ENCODE data around the gene AXIN1. TPM values are rescaled to one million over a fixed set of nuclear protein-coding genes. Genes with fewer than 3 reads are reported as not detected.
A peak's percentile ranks its signal among the peaks of the same experiment; 100 is the strongest.
"Not testable (repeated sequence)": the region's sequence is repeated elsewhere in the genome, so short reads cannot be mapped to it uniquely, and the experiment has no call there.

The AXIN1 gene
- total and polyA plus RNA-seq, 9 of the 15 experiments (the other 6 are each of a cell fraction or from before 2014, with no cell fraction given): 0.42 to 58.0 (median 25.9) TPM

DNA sequence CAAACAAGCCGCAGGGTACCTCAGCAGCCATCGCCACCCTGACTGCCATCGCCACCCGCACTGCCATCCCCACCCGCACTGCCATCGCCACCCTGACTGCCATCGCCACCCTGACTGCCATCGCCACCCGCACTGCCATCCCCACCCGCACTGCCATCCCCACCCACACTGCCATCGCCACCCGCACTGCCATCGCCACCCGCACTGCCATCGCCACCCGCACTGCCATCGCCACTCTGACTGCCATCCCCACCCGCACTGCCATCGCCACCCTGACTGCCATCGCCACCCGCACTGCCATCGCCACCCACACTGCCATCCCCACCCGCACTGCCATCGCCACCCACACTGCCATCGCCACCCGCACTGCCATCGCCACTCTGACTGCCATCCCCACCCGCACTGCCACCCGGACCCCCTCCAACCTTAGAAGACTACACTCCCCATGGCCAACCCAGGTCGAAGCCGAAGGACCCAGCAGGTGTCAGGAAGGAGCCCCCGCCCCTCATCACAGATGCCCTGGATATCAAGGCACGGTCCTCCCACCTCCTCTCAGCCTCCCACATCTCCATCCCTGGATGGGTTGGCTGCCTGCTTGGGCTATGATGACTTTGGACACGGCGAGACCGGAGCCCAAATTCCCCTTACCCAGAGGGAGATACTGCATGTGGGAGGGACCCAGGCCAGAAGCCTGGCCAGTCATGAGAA, 25.7 kb upstream of the AXIN1 start:
- H3K27ac ChIP-seq (ENCODE audit: extremely low read depth, low read depth, low read length); H3K27me3 ChIP-seq (ENCODE audit: control insufficient read depth in 2 of 2, insufficient read depth in 2 of 2, low read length in 2 of 2); H2AFZ ChIP-seq (ENCODE audit: low read depth, low read length); H3K4me2 ChIP-seq (ENCODE audit: insufficient read depth, low read length); H3K9me1 ChIP-seq (ENCODE audit: control insufficient read depth, insufficient read depth, low read length); H3K9ac ChIP-seq (ENCODE audit: insufficient read depth in 1 of 2, low read depth in 2 of 2, low read length in 2 of 2); ATAC-seq; intact Hi-C loops (cut with micrococcal nuclease); POLR2A ChIA-PET; H3K4me3 ChIP-seq; H3K9me3 ChIP-seq (replicated peaks; ENCODE audit: control insufficient read depth, insufficient read depth, low read depth, low read length); in situ Hi-C loops (cut with MboI); FAIRE-seq; DNase-seq (ENCODE audit: extremely low read depth in 1 of 4, low spot score in 3 of 4); CTCF ChIA-PET (ENCODE audit: low intra/inter-chr PET ratio); BruUV-seq (replicated peaks); H4K20me1 ChIP-seq (replicated peaks; ENCODE audit: control insufficient read depth, insufficient read depth, low read length): not testable (repeated sequence)
- 89% methylated on average over 27 of the region's 36 CpGs for WGBS (ENCODE audit: insufficient coverage, low coverage, missing lambda C conversion rate)
- TF ChIP-seq RBFOX2 (IDR thresholded peaks at IDR 0.05; ENCODE audit: low read depth, low read length) (peak; percentile 45), HNRNPL (IDR thresholded peaks at IDR 0.05; ENCODE audit: low read depth, low read length) (peak; percentile 85; the same call in 1 of the 2 replicates)
- peaks cover 33% of the 10 kb centered on the region for H3K79me2 ChIP-seq (ENCODE audit: control insufficient read depth, insufficient read depth, low read length)
- H3K4me1 ChIP-seq (replicated peaks in 1 of 2; ENCODE audit: control insufficient read depth in 2 of 2, insufficient read depth in 2 of 2, low read length in 2 of 2): peaks cover 0 to 60% of the 10 kb centered on the region in 2 experiments; a peak in 3 of 5 replicates
- H3K36me3 ChIP-seq (ENCODE audit: control insufficient read depth, insufficient read depth, low read length): peaks cover 42% of the 10 kb centered on the region; the same call in 2 of the 3 replicates

DNA sequence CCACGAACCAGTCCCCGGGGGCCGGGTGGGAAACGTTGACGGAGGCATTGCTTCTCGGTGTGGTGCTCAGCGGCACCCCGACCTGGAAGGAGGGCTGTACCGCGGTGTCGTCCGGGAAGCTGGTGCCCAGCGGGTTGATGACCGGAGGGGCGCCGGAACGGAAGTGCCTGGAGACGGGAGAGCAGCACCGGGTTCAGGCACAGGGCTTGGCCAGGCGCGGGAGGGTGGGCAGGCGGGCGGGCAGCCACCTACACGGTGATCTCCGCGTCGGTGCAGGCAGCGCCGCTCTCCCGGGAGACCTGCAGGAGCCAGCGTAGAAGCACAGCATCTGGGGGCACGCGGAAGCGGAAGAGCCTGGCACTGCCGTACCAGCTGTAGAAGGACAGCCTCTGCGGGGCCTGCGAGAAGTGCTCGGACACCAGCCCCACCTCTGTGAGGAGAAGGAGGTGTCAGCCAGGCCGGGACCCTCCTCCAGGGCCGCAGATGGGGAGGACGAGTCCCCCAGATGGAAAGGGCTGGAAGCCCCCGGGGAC, 25.0 kb upstream of the AXIN1 start:
- Histone ChIP-seq H3K4me3 (no peak overlapping the region), H3K9ac (ENCODE audit: insufficient read depth in 1 of 2, low read depth in 2 of 2, low read length in 2 of 2) (no peak overlapping the region; a peak in 1 of 4 replicates), H3K27ac (ENCODE audit: extremely low read depth, low read depth, low read length) (no peak overlapping the region), H3K9me1 (ENCODE audit: control insufficient read depth, insufficient read depth, low read length) (no peaks in the 10 kb centered on the region), H3K4me1 (replicated peaks in 1 of 2; ENCODE audit: control insufficient read depth in 2 of 2, insufficient read depth in 2 of 2, low read length in 2 of 2) (peaks cover 0 to 55% of the 10 kb centered on the region in 2 experiments; a peak in 3 of 5 replicates), H3K79me2 (ENCODE audit: control insufficient read depth, insufficient read depth, low read length) (peaks cover 33% of the 10 kb centered on the region), H3K9me3 (replicated peaks; ENCODE audit: control insufficient read depth, insufficient read depth, low read depth, low read length) (no peaks in the 10 kb centered on the region), H3K36me3 (ENCODE audit: control insufficient read depth, insufficient read depth, low read length) (peaks cover 49% of the 10 kb centered on the region; the same call in 2 of the 3 replicates), H3K4me2 (ENCODE audit: insufficient read depth, low read length) (no peak overlapping the region), H3K27me3 (ENCODE audit: control insufficient read depth in 2 of 2, insufficient read depth in 2 of 2, low read length in 2 of 2) (no peaks in the 10 kb centered on the region), H4K20me1 (replicated peaks; ENCODE audit: control insufficient read depth, insufficient read depth, low read length) (no peaks in the 10 kb centered on the region), H2AFZ (ENCODE audit: low read depth, low read length) (no peak overlapping the region)
- no TSS peak for BruUV-seq (replicated peaks)
- no peak for DNase-seq (ENCODE audit: extremely low read depth in 1 of 4, low spot score in 3 of 4)
- POLR2A ChIA-PET: no interaction called here
- CTCF ChIA-PET (ENCODE audit: low intra/inter-chr PET ratio): no interaction called here
- TF ChIP-seq FIP1L1 (IDR thresholded peaks at IDR 0.05; ENCODE audit: low read depth, low read length, poor library complexity, severe bottlenecking): peak; percentile 29
- no peak for TF ChIP-seq ZNF551 (CRISPR knock-in tag; IDR thresholded peaks at IDR 0.05)
- no peak for TF ChIP-seq ETV1 (tag; conservative IDR thresholded peaks at IDR 0.05; ENCODE audit: low read depth)
- peak; percentile 20 for TF ChIP-seq PCBP1 (IDR thresholded peaks at IDR 0.05; ENCODE audit: low read depth, low read length, poor library complexity, severe bottlenecking)
- TF ChIP-seq, protein P1, sequence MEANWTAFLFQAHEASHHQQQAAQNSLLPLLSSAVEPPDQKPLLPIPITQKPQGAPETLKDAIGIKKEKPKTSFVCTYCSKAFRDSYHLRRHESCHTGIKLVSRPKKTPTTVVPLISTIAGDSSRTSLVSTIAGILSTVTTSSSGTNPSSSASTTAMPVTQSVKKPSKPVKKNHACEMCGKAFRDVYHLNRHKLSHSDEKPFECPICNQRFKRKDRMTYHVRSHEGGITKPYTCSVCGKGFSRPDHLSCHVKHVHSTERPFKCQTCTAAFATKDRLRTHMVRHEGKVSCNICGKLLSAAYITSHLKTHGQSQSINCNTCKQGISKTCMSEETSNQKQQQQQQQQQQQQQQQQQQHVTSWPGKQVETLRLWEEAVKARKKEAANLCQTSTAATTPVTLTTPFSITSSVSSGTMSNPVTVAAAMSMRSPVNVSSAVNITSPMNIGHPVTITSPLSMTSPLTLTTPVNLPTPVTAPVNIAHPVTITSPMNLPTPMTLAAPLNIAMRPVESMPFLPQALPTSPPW (CRISPR knock-in tag; IDR thresholded peaks at IDR 0.05): no peak
- no peak for TF ChIP-seq PTRF (tag; IDR thresholded peaks at IDR 0.05)
- TF ChIP-seq POLR2H (tag; IDR thresholded peaks at IDR 0.05; ENCODE audit: low read depth): no peak
- intact Hi-C loops (cut with micrococcal nuclease): no loop called here
- in situ Hi-C loops (cut with MboI): no loop called here
- 86% methylated on average over 19 of the region's 42 CpGs for WGBS (ENCODE audit: insufficient coverage, low coverage, missing lambda C conversion rate)
- no peak for FAIRE-seq
- no peak for ATAC-seq

Data from K562 (cell line).